Measurements from ENCODE around the gene TBX21.

TBX21 gene

DNA sequence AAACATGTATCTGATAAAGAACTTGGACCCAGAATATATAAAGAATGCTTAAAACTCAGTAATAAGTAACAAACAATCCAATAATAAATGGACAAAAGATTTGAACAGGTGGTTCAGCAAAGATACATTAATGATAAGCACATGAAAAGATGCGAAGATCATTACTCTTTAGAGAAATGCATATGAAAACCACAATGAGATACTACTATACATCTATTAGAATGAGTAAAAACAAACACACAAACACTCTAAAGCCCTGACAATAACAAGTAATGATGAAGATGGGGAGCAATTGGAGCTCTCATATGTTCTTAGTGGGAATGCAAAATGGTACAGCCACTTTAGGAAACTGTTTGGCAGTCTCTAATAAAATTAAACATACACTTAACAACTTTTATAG is 59.4 kb downstream of the TBX21 start:
- TF ChIP-seq, protein P1, sequence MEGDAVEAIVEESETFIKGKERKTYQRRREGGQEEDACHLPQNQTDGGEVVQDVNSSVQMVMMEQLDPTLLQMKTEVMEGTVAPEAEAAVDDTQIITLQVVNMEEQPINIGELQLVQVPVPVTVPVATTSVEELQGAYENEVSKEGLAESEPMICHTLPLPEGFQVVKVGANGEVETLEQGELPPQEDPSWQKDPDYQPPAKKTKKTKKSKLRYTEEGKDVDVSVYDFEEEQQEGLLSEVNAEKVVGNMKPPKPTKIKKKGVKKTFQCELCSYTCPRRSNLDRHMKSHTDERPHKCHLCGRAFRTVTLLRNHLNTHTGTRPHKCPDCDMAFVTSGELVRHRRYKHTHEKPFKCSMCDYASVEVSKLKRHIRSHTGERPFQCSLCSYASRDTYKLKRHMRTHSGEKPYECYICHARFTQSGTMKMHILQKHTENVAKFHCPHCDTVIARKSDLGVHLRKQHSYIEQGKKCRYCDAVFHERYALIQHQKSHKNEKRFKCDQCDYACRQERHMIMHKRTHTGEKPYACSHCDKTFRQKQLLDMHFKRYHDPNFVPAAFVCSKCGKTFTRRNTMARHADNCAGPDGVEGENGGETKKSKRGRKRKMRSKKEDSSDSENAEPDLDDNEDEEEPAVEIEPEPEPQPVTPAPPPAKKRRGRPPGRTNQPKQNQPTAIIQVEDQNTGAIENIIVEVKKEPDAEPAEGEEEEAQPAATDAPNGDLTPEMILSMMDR (IDR thresholded peaks at IDR 0.05; ENCODE audit: insufficient read depth, low read depth, low read length, missing control alignments): no peak
- DNase-seq (ENCODE audit: low read depth): no peak
- no peak overlapping the region for H3K4me3 ChIP-seq (ENCODE audit: low read depth, low read length)

DNA sequence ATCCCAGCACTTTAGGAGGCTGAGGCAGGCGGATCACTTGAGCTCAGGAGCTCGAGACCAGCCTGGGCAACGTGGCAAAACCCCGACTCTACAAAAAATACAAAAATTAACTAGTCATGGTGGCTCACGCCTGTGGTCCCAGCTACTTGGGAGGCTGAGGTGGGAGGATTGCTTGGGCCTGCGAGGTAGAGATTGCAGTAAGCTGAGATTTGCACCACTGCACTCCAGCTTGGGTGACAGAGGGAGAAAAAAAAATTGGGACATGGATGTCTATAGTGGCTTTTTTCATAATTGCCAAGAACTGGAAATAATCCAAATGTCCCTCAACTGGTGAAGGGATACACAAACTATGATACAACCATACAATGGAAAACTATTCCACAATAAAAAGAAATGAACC is 59.9 kb downstream of the TBX21 start:
- no peak overlapping the region for H3K4me3 ChIP-seq (ENCODE audit: low read depth, low read length)
- DNase-seq (ENCODE audit: low read depth): no peak
- TF ChIP-seq, protein P1 (IDR thresholded peaks at IDR 0.05; ENCODE audit: insufficient read depth, low read depth, low read length, missing control alignments): no peak
